Activated T-cell treated with anti-CD3 and anti-CD28 coated beads for 48 hours (primary cell): Measurements from ENCODE around the gene RASGEF1B.
A peak's percentile ranks its signal among the peaks of the same experiment; 100 is the strongest.

Source experiments
- DNase-seq: peaks from one replicate; pipeline ENCODE4 v3.0.0-alpha.2; 2020; ENCODE audit warnings: low read depth

Gene RASGEF1B

DNA sequence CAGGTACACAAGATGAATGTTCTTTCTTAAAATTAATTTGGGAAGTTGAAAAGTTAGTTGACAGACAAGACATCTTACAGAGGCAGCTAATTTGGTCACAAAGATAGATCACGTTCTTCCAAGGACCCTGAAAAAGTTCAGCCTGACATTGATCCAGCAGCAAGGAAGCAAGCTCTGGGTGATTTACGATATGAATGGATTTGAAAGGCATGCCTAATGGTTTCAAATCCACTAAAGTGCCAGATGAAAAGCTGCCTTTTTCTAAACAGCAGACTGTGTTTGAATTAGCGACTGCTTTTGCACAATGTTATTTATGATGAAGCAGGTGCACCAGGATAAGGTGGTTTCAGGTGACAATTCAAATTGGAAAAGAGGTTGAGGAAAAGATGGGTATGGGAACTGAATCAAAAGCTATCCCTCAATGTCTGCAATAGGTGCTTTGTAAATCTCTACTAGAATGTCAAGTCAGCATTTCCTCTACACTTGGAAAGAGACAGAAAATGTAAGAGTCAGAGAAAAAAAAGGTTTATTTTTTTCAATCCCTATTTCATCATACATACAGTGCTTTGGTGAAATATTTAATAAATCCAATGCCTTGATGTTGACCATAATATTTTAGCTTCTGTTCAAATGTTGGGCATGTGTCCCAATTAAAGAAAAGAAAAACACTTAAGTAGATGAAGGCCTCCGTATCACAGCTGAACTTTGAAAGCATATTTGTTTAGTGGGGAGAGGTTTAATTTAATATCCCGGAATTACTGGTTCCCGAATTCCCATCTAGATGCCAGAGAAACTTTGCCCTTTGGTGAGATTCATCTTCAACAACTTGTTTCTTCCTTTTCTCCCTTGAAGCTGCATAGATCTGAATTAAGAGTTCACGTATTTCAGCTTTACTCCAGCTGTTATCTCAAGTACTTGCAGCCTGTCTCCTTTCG, 6.0 kb downstream of the RASGEF1B start:
- DNase-seq, result no peak

- no peak for DNase-seq
Observed at GRCh38 chr4:81460834-81461233, 10.9 kb downstream of the RASGEF1B start.

GRCh38 chr4:81460191-81460701, 11.5 kb downstream of the RASGEF1B start:
- DNase-seq, result no peak

DNA sequence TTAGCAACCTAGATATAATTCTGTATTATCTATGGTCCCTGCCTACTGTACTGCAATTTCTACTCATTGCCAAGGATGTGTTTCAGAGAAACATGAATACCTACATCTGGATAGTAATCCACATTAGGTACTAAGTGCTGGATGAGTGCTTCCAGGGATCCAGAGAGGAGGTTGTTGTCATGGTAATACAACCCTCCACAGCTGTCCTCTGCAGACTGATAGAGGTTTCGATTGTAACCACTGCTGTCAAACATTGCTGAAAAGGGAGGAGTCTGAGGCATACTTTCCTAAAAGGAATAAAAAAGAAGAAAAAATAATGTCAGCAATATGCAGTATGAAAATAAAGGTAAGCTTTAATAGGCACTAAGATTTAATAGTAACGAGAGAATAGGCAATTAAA, 12.5 kb downstream of the RASGEF1B start:
- no peak for DNase-seq

DNA sequence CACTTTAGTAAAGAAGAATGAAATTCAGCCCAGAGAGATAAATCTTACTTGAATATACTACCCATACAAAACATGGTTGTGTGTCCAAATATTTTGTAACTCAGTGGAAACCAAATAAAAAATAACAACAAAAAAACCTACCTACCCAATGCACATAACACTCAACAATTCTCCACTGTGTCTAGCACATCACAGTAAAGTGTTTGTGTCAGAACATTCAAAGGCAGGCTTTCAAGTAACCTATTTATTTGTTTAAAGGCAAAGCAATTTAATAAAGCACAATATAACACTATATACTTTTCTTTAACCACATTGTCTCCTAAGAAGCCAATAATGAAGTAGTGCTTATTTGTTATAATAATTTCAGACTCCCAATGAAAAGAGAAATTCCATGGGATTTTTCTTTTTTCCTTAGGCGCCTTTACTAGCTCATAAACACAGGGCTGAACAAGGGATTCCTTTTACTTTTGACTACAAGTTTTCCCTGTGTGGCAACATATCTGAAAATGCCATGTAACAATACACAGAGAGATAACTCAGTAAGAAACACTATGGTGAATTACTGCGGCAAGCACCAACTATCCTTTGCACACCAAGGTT, 13.7 kb downstream of the RASGEF1B start:
- no peak for DNase-seq

- DNase-seq, result no peak
Observed at GRCh38 chr4:81457345-81457744, 14.4 kb downstream of the RASGEF1B start.

- DNase-seq, result no peak
Observed at GRCh38 chr4:81455897-81456296, 15.8 kb downstream of the RASGEF1B start.

GRCh38 chr4:81454948-81455347, 16.8 kb downstream of the RASGEF1B start:
- DNase-seq, result no peak

- DNase-seq, result peak; percentile 23
Observed at GRCh38 chr4:81454499-81454898, 17.2 kb downstream of the RASGEF1B start.

DNA sequence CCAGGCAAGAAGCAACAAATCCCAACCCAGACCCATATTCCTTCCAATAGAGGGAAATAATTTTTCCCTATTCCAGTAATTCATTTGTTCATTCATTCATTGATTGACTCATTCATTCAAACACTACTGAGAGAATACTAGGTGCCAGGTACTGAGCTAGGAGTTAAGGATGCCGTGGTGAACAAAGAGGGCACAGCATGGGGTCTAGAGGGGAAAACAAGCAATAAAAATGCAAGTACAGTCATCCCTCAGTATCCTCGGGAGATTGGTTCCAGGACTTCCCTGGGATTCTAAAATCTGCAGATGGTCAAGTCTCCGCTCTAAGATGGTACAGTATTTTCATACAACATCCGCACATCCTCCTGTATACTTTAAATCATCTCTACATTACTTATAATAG, 18.7 kb downstream of the RASGEF1B start:
- DNase-seq, result no peak

DNA sequence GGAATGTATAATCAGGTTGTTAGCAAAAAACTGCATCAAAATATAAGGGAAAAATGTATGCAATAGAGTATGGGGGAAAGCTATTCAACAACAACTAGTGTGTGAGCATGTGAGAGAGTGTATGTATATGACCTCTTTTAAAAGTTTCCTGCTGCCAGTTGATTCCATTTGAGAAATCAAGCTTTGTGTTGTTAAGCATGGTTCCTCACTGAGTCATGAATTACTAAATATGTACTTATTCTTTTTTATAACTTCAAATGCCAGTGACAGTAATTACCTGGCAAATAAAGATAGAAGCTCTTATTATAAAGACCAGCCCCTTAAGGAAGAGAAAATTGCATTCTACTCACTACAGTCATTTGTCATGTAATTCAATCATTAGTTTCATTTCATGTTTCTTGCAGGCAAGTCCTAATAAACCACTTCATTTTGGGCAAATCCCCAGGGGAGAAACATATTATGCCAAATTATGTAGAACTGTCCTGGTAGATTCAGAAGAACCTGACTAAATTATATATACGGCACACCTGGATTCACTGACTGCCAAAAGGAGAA, 19.2 kb downstream of the RASGEF1B start:
- no peak for DNase-seq

DNA sequence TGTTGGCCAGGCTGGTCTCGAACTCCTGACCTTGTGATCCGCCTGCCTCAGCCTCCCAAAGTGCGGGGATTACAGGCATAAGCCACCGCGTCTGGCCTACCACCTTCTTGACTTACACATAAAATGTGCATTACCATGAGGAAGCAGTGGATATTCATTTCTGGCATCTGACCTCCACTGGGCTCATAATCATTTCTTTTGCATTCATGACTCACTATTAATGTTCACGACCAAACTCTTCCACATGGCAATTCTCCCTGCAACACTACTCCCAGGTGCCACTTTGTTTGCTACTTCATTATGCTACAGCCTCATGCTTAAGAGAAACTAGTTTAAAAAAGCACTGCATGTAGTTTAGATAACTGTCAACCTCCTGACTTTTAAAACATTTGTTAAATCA, 22.7 kb downstream of the RASGEF1B start:
- DNase-seq, result no peak

DNA sequence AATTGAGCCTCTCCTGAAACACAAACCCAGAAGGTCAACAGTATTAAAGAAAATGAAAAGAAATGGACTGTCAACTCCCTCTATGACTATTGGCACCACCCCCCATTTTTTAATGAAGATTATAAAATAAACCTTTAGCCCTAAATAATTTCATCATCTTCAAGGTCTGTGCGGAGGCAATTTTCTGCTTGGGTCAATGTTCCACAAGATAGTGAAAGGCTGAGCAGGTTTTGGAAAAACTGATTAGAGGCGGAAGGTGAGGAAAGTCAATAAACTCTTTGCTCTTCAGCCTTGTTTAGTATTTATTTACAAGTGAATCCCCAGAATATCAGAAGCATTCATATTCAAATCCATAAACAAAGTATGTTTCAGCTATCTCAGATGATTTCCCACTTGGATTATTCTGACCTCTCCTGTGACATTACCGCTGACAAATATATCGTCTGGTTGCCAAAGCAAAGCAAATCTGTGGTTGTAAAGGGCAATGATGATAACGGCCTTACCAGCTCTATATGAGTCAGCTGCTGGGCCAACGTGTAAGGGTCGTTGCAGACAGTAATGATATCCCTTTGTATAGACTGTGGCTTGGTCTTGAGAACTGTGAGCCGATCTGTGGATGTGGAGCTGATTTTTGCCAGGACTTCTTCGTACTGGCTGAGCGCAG, 24.0 kb downstream of the RASGEF1B start:
- no peak for DNase-seq

DNA sequence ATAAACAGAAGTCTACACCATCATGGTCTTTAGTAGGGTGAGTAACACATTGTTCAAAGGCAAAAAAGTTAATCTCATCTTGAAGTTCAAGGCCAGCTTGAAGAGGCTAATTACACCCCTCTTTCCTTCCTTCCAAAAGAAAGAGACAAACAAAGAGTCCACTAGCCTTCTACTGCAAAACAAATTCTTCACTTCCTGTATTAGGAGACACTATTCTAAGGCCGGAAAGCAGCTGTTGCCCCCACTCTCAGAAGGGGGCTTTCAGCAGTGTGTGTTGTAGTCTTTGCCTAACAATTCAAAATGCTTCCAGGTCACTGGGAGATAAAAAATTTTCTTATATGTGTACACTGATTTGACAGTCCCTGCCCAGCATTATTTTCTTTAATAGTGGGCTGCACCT, 25.1 kb downstream of the RASGEF1B start:
- DNase-seq, result no peak

DNA sequence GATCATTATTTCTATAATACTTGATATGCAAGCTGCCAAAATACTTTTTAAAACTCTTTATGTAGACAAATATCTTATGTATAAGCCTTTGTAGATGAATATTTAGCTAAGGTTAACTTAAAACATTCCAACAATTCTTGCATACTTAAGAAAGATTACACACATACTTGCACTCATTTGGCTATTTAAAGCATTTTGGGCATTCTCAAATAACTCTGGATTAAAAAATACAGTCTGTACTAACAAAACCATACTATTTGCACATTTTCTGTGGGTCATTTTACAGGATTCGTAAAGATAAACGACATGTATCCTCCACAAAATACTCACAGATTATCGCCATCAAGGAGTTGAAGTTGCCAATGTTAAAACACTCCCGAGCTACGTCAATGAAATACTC, 26.5 kb downstream of the RASGEF1B start:
- DNase-seq, result no peak

DNA sequence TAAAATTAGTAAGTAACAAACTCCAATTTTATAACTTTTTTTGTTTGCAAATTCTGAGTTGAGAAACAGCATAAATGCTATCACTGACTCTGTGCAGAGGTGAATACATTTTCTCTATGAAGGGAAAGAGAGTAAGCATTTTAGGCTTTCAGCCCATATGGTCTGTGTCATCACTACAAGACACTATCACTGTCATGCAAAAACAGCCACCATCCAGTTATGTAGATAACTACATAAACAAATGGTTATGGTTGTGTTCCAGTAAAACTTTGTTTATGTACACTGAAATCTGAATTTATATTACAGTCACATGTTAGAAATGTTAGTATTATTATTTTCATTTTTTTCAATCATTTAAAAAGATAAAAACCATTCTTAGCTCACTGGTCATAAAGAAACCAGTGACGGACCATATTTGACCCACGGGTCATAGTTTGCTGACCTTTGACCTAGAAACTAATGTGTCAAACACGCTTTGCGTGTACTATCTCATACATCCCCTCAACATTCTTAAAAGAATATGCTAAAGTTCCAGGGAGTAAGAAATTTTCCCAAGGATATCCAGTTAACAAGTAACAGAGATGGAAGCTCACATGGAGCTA, 29.1 kb downstream of the RASGEF1B start:
- no peak for DNase-seq

DNA sequence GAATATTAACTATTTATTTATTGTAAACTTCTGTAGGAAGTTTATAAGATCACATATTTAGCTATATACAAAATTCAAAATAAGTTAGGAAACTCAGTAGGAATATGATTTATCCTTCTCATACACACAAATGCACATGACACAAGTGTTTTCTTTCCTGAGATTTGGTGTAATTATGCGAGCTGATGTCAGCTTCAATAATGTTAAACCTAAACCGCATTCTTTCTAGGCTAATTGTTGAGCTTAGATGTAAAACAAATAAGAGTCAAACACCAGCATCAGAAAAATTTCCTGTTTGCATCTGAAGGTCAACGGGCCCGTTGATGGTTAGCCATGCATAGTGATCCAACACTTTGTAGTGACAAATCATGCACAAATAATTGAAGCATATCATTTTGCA, 30.8 kb downstream of the RASGEF1B start:
- DNase-seq, result no peak

- DNase-seq, result no peak
Observed at GRCh38 chr4:81436941-81437574, 34.6 kb downstream of the RASGEF1B start.

- DNase-seq, result no peak
Observed at GRCh38 chr4:81436096-81436495, 35.6 kb downstream of the RASGEF1B start.

- no peak for DNase-seq
Observed at GRCh38 chr4:81432825-81433224, 38.9 kb downstream of the RASGEF1B start.

- no peak for DNase-seq
Observed at GRCh38 chr4:81431971-81432370, 39.7 kb downstream of the RASGEF1B start.

GRCh38 chr4:81429607-81430006, 42.1 kb downstream of the RASGEF1B start:
- no peak for DNase-seq
